Vagina (tissue), 2 donors: ENCODE data around the gene CHCHD6.

Source experiments
- CTCF ChIP-seq, 3 experiments: fragments of 450-650 bp in 2 of 3; fragments of 200-600 bp in 1 of 3; sonication (generic) in 1 of 3; IDR thresholded peaks; one replicate each; pipeline ENCODE4 v1.5.1; 2017 to 2019; ENCODE audit warnings: antibody characterized with exemption in 3 of 3, mild to moderate bottlenecking in 2 of 3, moderate library complexity in 2 of 3
- POLR2A ChIP-seq, 2 donors: fragments of 450-650 bp; IDR thresholded peaks; one replicate each; pipeline ENCODE4 v1.6.1; 2017; ENCODE audit warnings: antibody characterized with exemption in 2 of 2, mild to moderate bottlenecking in 2 of 2, moderate library complexity in 2 of 2
- POLR2AphosphoS5 ChIP-seq, 2 donors: sonication (generic); formaldehyde crosslinking; IDR thresholded peaks; one replicate each; pipeline ENCODE4 v1.9.0; 2017; ENCODE audit warnings: antibody characterized with exemption in 2 of 2, mild to moderate bottlenecking in 2 of 2, low read depth in 1 of 2; ENCODE audit not compliant: insufficient read depth in 1 of 2

GRCh38 chr3:126891141-126891540, 187.1 kb downstream of the CHCHD6 start:
- TF ChIP-seq CTCF (IDR thresholded peaks at IDR 0.05) (no peak), POLR2A (IDR thresholded peaks at IDR 0.05) (no peak), POLR2AphosphoS5 (IDR thresholded peaks at IDR 0.05; ENCODE audit: insufficient read depth in 1 of 2, low read depth in 1 of 2) (no peak)
